ENCODE results near the gene MEGF9. TPM values are rescaled to one million over a fixed set of nuclear protein-coding genes. Genes with fewer than 3 reads are reported as not detected.

The MEGF9 gene
- total RNA-seq, 1 donor from 2014 or later = 2.6 TPM

GRCh38 chr9:120655005-120655622 lies 59.2 kb downstream of the MEGF9 start:
- H3K4me1 Mint-ChIP-seq (ENCODE audit: unreplicated experiment) = no peaks in the 10 kb centered on the region
- no peak overlapping the region for H3K4me3 Mint-ChIP-seq (ENCODE audit: unreplicated experiment)
- H3K9me3 Mint-ChIP-seq (ENCODE audit: unreplicated experiment) = no peaks in the 10 kb centered on the region
- no peaks in the 10 kb centered on the region for H3K27me3 Mint-ChIP-seq (ENCODE audit: unreplicated experiment)
- H3K27ac Mint-ChIP-seq (ENCODE audit: unreplicated experiment) = no peak overlapping the region
- no peak for DNase-seq (ENCODE audit: low spot score)
- no peaks in the 10 kb centered on the region for H3K36me3 Mint-ChIP-seq (ENCODE audit: low read depth, unreplicated experiment)
- TF ChIP-seq CTCF (IDR thresholded peaks at IDR 0.05; ENCODE audit: unreplicated experiment) = no peak

GRCh38 chr9:120654272-120654671 lies 60.0 kb downstream of the MEGF9 start:
- no peaks in the 10 kb centered on the region for H3K27me3 Mint-ChIP-seq (ENCODE audit: unreplicated experiment)
- no peak for TF ChIP-seq CTCF (IDR thresholded peaks at IDR 0.05; ENCODE audit: unreplicated experiment)
- DNase-seq (ENCODE audit: low spot score) = no peak
- H3K4me1 Mint-ChIP-seq (ENCODE audit: unreplicated experiment) = no peaks in the 10 kb centered on the region
- no peak overlapping the region for H3K27ac Mint-ChIP-seq (ENCODE audit: unreplicated experiment)
- H3K4me3 Mint-ChIP-seq (ENCODE audit: unreplicated experiment) = no peak overlapping the region
- H3K36me3 Mint-ChIP-seq (ENCODE audit: low read depth, unreplicated experiment) = no peaks in the 10 kb centered on the region
- no peaks in the 10 kb centered on the region for H3K9me3 Mint-ChIP-seq (ENCODE audit: unreplicated experiment)

- TF ChIP-seq CTCF (IDR thresholded peaks at IDR 0.05; ENCODE audit: unreplicated experiment) = no peak
- no peak for DNase-seq (ENCODE audit: low spot score)
- no peaks in the 10 kb centered on the region for H3K36me3 Mint-ChIP-seq (ENCODE audit: low read depth, unreplicated experiment)
- no peaks in the 10 kb centered on the region for H3K9me3 Mint-ChIP-seq (ENCODE audit: unreplicated experiment)
- H3K4me3 Mint-ChIP-seq (ENCODE audit: unreplicated experiment) = no peak overlapping the region
- H3K4me1 Mint-ChIP-seq (ENCODE audit: unreplicated experiment) = no peaks in the 10 kb centered on the region
- H3K27me3 Mint-ChIP-seq (ENCODE audit: unreplicated experiment) = no peaks in the 10 kb centered on the region
- no peak overlapping the region for H3K27ac Mint-ChIP-seq (ENCODE audit: unreplicated experiment)
These were observed 60.5 kb downstream of the MEGF9 start for GRCh38 chr9:120653762-120654161.

GRCh38 chr9:120652934-120653333 lies 61.3 kb downstream of the MEGF9 start:
- H3K4me1 Mint-ChIP-seq (ENCODE audit: unreplicated experiment) = no peaks in the 10 kb centered on the region
- no peak for DNase-seq (ENCODE audit: low spot score)
- no peaks in the 10 kb centered on the region for H3K36me3 Mint-ChIP-seq (ENCODE audit: low read depth, unreplicated experiment)
- H3K27me3 Mint-ChIP-seq (ENCODE audit: unreplicated experiment) = no peaks in the 10 kb centered on the region
- H3K4me3 Mint-ChIP-seq (ENCODE audit: unreplicated experiment) = no peak overlapping the region
- H3K27ac Mint-ChIP-seq (ENCODE audit: unreplicated experiment) = no peak overlapping the region
- no peak for TF ChIP-seq CTCF (IDR thresholded peaks at IDR 0.05; ENCODE audit: unreplicated experiment)
- H3K9me3 Mint-ChIP-seq (ENCODE audit: unreplicated experiment) = no peaks in the 10 kb centered on the region

GRCh38 chr9:120650352-120650751 lies 63.9 kb downstream of the MEGF9 start:
- no peak for DNase-seq (ENCODE audit: low spot score)
- no peaks in the 10 kb centered on the region for H3K36me3 Mint-ChIP-seq (ENCODE audit: low read depth, unreplicated experiment)
- H3K27ac Mint-ChIP-seq (ENCODE audit: unreplicated experiment) = no peak overlapping the region
- TF ChIP-seq CTCF (IDR thresholded peaks at IDR 0.05; ENCODE audit: unreplicated experiment) = no peak
- no peaks in the 10 kb centered on the region for H3K9me3 Mint-ChIP-seq (ENCODE audit: unreplicated experiment)
- H3K27me3 Mint-ChIP-seq (ENCODE audit: unreplicated experiment) = no peaks in the 10 kb centered on the region
- H3K4me3 Mint-ChIP-seq (ENCODE audit: unreplicated experiment) = no peak overlapping the region
- no peaks in the 10 kb centered on the region for H3K4me1 Mint-ChIP-seq (ENCODE audit: unreplicated experiment)
